Activated effector memory CD4-positive, alpha-beta T cell treated with anti-CD3 and anti-CD28 coated beads, Interleukin-2, amount 50 U/mL, for 16 hours (primary cell): ENCODE measurements around the gene AFF1.

Experiments
- DNase-seq: peaks from one replicate; pipeline ENCODE4 v3.0.0-alpha.2; 2020

The AFF1 gene

GRCh38 chr4:87042221-87042620 lies 107.4 kb downstream of the AFF1 start:
- DNase-seq, result no peak

DNA sequence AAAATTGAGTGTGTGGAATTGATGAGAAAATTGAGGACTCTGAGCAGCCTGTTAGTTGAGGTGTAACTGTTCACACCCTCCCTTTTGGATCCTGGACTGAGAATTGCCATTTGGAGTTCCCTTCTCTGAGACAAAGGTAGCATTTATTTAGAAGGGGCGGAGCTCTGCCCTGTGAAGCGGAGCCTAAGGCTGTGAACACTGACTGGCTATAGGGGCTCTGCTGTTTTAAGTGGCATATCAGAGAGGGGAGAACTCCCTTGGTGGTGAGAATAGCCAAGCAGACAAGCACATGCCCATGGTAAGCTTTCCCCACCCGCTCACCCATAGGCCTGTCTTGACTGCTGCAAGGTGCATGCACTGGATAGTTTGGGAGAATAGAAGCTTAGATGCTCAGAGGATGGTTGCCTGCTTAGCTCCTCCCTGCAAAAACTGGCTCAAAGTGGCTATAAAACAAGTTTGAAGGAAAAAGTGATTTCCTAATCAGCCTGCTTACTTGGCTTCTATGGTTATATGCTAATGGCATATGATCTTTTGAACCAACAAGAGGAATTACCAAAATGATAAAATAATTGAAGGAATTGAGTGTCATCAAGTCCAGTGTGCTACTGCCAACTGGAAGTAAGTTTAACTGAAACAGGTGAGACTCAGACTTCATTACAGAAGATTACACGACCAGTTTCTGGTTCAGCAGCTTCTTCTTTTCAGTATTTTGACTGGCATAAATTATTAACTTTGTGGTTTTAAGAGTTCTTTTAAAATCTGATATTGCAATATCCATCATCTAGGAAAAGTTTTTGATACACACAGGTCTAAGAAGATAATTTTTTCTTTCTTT lies 108.4 kb downstream of the AFF1 start:
- DNase-seq, result no peak

DNA sequence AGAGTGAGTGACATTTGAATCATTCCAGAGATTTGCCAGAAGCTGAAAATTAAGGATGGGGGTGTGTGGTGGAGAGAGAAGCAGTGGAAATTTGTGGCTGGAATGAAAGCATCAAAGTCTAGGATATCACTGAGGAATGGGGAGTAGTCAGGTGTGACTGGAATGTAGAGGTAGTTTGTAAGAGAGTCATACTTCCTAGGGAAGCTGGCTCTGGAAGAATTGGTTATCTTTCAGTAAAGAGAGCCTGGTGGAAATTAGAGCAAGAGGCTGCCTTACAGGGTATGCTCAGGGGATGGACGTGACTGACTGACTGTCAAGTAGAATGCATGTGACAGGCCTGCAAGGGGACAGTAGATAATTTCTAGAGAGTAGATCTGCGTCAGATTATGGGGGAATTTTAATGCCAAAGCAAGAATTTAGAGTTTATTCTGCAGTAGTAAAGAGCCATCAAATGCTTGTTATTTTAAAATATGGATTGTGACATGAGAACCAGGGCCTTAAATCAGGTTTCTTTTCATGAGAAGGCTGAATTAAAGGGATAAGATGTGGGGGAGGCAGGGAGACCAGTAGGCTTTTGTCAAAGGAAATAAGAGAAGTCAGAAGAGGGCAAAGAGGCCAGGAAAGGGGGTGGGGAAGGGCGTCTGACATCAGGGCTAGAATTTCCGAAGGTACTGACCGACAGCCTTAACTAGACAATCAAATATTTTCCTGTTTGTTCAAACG lies 109.9 kb downstream of the AFF1 start:
- no peak for DNase-seq

DNA sequence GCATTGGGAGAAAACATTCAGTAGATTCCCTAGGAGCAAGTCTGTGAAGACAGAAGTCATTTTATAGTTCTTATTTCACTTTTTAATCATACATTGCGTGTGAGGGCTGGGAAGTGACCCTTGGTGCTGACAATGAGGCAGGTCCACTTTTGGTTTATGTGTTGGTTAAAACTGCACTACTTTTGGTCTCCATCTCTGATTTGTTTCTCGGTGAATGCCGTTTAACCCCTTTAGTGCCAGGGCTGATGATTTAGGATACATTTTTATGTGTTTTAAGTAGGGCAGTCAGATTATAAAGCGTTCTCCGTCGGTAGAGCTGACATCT lies 110.4 kb downstream of the AFF1 start:
- no peak for DNase-seq

GRCh38 chr4:87045659-87046058 lies 110.8 kb downstream of the AFF1 start:
- DNase-seq, result no peak

DNA sequence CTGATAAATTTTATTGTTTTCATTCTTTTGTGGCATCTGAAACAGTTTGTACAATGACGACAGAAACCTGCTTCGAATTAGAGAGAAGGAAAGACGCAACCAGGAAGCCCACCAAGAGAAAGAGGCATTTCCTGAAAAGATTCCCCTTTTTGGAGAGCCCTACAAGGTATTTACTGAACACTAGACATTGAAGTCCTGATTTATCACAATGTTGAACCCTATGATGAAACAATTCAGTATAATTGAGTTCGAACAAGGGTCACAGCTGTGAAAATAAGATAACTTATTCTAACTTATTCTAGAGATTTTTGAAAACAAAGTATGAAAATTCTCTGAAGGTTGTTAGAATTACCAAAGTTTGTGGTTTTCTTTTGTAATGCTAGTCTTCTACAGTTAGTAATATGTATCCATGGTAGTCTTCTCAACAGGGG lies 111.3 kb downstream of the AFF1 start:
- DNase-seq, result no peak

- no peak for DNase-seq
These were observed 112.5 kb downstream of the AFF1 start for GRCh38 chr4:87047281-87047798.

- no peak for DNase-seq
These were observed 114.7 kb downstream of the AFF1 start for GRCh38 chr4:87049508-87049907.

DNA sequence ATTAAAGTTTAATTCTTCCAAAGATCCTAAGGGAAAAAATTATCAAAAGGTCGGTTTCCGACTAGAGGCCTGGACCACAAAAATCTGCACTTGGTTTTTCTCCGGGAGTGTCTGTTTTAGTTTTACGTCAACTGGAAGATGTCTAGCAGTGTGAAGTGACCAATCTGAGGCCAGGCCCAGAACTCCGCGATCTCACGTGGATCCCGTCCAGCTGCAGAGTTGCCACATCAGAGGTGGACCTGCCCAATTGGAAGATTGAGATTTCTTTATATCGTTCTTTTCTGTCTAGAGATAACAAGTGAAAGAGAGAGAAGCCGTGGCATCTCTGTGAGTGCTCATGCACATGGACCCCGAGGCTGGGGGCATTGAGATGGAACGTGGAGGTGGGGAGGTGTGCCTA lies 115.8 kb downstream of the AFF1 start:
- DNase-seq, result no peak

DNA sequence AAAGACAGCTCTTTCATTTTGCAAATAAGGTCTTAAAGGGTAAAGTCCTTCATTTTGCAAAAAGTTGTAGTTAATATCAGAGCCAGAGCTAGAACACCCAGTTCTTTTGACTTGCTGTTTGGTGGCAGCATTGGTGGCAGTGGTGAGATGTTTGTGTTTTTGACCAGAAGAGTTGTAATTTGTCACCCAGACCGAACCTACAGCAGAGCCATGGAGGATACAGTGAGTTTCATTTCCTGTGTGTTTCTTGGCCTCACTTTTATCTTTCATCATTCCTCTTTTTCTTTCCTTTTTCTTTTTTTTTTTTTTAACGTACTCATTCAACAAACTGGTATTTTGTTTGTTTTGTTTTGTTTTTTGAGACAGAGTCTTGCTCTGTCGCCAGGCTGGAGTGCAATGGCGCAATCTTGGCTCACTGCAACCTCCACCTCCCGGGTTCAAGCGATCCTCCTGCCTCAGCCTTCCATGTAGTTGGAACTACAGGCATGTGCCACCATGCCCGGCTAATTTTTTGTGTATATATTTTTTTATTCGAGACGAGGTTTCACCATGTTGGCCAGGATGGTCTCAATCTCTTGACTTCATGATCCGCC lies 116.4 kb downstream of the AFF1 start:
- DNase-seq, result no peak

DNA sequence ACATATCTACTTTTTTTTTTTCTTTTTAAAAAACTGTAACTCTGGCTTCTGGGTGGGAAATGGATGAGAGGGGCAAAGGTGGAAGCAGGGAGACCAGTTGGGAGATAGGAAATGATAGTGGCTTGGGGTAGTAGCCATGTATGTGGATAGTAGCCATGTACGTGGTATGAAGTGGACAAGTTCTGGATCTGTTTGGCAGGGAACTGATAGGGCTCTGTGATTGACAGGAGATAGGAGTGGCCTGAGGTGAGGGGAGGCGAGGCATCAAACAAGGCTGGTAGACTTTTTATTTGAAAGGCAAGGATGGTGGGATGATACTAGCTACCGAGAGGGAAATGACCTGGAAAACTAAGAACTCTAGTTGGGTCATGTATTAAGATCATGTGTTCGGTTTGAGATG lies 117.8 kb downstream of the AFF1 start:
- DNase-seq, result no peak

- DNase-seq, result no peak
These were observed 118.4 kb downstream of the AFF1 start for GRCh38 chr4:87053176-87053658.

GRCh38 chr4:87053802-87054767 lies 119.3 kb downstream of the AFF1 start:
- DNase-seq, result no peak

DNA sequence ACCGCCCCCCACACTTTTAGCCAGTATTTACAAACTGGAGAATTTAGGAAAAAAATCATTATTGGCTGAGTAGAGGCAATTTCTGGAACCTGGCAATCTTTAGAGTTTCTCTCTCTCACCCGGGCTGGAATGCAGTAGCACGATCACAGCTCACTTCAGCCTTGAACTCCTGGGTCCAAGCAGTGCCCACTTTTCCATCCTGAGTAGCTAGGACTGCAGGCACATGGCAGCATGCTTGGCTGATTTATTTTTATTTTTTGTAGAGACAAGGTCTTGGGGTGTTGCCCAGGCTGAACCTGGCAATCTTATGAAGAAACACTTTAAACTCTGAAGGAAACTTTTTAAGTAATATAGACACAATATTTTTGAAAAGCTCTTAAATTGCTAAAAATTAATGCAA lies 120.1 kb downstream of the AFF1 start:
- no peak for DNase-seq

GRCh38 chr4:87055311-87055710 lies 120.5 kb downstream of the AFF1 start:
- no peak for DNase-seq

DNA sequence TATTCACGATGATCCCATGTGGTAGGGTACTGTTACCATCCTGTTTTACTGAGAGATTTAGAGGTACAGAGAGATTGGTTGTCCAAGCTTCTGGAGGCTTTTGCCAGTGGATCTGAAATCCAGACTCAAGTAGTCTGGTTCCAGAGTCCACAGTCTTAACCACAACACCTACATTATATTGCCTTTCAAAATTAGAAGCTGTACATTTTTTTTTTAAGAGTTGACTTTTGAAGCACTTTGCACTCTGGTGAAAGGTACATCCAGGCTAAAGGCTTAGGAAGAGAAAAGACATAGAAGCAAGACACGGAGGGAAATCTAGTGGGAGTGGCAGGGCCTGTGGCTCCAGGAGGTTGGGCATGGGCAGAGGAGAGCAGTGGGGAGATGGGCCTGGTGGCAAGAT lies 122.1 kb downstream of the AFF1 start:
- DNase-seq, result no peak

DNA sequence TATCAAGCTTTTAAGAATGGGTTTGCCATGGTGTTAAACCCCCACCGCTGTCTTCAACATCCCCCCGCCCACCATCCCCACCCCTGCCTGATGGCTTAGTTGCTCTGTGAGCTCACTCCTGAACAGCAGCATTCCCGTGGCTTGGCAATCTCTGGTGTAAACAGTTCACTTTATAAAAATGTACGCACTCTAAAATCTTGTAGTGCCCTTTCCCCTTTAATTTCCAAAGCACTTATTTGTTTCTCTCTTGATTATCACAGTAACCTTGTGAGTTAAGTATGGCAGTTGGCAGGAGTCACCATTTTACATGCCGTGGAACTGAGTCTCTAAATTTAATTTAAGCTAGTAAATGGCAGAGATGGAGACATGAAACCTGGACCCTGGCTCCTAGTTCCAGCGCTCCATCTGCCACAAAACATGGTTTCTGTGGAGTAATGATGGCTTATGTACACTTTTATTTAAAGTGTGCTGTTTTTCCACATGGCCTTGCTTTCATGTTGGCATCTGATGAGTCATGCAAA lies 123.1 kb downstream of the AFF1 start:
- DNase-seq, result no peak

- peak; percentile 84 for DNase-seq
These were observed 123.7 kb downstream of the AFF1 start for GRCh38 chr4:87058356-87059073.

- DNase-seq, result no peak
These were observed 126.1 kb downstream of the AFF1 start for GRCh38 chr4:87060957-87061356.

DNA sequence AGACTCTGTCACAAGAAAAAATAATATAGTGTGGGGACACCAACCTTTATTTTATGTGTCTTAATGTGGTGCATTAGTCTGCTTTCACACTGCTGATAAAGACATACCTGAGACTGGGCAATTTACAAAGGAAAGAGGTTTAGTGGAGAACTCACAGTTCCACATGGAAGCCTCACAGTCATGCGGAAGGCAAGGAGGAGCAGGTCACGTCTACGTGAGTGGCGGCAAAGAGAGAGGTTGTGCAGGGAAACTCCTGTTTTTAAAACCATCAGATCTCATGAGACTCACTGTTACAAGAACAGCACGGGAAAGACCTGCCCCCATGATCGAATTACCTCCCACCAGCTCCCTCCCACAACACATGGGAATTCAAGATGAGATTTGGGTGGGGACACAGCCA lies 130.2 kb downstream of the AFF1 start:
- no peak for DNase-seq

DNA sequence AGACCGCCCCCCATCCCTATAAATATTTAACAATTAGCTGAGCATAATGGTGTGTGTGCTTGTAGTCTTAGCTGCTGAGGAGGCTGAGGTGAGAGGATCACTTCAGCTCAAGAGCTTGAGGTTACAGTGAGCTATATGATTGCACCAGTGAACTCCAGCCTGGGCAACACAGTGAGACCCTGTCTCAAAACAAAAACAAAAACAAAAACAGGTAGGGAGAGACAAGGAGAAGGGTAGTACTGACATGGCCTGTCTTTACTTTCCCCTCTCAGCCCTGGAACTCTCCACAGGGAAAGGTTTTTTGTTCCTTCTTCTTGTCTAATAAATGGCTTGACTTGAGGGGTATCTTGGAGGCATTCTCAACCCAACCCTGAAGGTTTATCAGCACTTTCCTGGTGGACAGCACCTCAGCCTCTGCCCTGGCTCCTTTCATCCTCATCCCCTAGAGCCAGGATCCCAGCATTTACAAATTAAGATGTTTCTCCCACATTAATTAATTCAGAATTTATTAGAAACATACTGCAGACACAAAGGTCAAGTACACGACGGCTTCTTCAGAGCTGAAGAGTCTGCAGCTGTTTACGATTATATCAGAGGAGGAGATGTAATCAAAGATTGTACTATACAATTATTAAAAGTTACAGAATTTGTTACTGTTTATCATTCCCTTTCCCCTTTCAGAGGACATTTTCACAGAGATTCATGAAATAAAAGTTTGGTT lies 131.8 kb downstream of the AFF1 start:
- no peak for DNase-seq
